Spleen (tissue), 7 donors: Measurements from ENCODE around the gene STAMBP.

Experiments used
- POLR2A ChIP-seq, 3 donors: fragments of 450-650 bp; IDR thresholded peaks; one replicate each; pipeline ENCODE4 v1.5.1; 2017; ENCODE audit warnings: antibody characterized with exemption in 3 of 3, mild to moderate bottlenecking in 1 of 3
- TF ChIP-seq, protein P1 (sequence below), 11 experiments: fragments of 200-600 bp in 7 of 11; fragments of 450-650 bp in 4 of 11; sonication (generic) in 4 of 11; IDR thresholded peaks in 8 of 11; conservative IDR thresholded peaks in 3 of 11; 1 replicate in 7 of 11; 2 replicates in 4 of 11; pipeline versions ENCODE4 v1.4.0 to v1.8.0; 2016 to 2021; ENCODE audit warnings: antibody characterized with exemption in 11 of 11, inconsistent platforms in 4 of 11, mild to moderate bottlenecking in 1 of 11
- donor health status: DM: no; HTN: no; CAD: no; lungs with moderate emphysema.
- donor health status: DM: no; HTN: no; CAD: no.
- donor health status: DM: no; HTN: no; CAD: no.

- TF ChIP-seq, protein P1, sequence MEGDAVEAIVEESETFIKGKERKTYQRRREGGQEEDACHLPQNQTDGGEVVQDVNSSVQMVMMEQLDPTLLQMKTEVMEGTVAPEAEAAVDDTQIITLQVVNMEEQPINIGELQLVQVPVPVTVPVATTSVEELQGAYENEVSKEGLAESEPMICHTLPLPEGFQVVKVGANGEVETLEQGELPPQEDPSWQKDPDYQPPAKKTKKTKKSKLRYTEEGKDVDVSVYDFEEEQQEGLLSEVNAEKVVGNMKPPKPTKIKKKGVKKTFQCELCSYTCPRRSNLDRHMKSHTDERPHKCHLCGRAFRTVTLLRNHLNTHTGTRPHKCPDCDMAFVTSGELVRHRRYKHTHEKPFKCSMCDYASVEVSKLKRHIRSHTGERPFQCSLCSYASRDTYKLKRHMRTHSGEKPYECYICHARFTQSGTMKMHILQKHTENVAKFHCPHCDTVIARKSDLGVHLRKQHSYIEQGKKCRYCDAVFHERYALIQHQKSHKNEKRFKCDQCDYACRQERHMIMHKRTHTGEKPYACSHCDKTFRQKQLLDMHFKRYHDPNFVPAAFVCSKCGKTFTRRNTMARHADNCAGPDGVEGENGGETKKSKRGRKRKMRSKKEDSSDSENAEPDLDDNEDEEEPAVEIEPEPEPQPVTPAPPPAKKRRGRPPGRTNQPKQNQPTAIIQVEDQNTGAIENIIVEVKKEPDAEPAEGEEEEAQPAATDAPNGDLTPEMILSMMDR (IDR thresholded peaks at IDR 0.05 in 8 of 11, conservative IDR thresholded peaks at IDR 0.05 in 3 of 11) = no peak
- no peak for TF ChIP-seq POLR2A (IDR thresholded peaks at IDR 0.05)
Measured at GRCh38 chr2:73895473-73895872, 66.7 kb downstream of the STAMBP start.
